GM18873 (cell line): ENCODE measurements around the gene CMIP.

ENCODE experiments used
- ATAC-seq: cut with Tn5 transposase; IDR thresholded peaks from one replicate; pipeline ENCODE4 v1.9.1; 2021; ENCODE audit warnings: mild to moderate bottlenecking, moderate library complexity, moderate number of reproducible peaks; ENCODE audit not compliant: unreplicated experiment, low FRiP score

CMIP gene

GRCh38 chr16:81544700-81545271 lies 100.2 kb downstream of the CMIP start:
- no peak for ATAC-seq

GRCh38 chr16:81545470-81546250 lies 101.1 kb downstream of the CMIP start:
- ATAC-seq = no peak

GRCh38 chr16:81546781-81547180 lies 102.2 kb downstream of the CMIP start:
- no peak for ATAC-seq

GRCh38 chr16:81547194-81547938 lies 102.8 kb downstream of the CMIP start:
- ATAC-seq = no peak

GRCh38 chr16:81547939-81548216 lies 103.3 kb downstream of the CMIP start:
- ATAC-seq = no peak

- ATAC-seq = no peak
These were observed 103.9 kb downstream of the CMIP start for GRCh38 chr16:81548551-81548875.

GRCh38 chr16:81548876-81549546 lies 104.4 kb downstream of the CMIP start:
- ATAC-seq = no peak

GRCh38 chr16:81549547-81550431 lies 105.2 kb downstream of the CMIP start:
- ATAC-seq = no peak

- ATAC-seq = no peak
These were observed 105.8 kb downstream of the CMIP start for GRCh38 chr16:81550432-81550808.

GRCh38 chr16:81551151-81551808 lies 106.7 kb downstream of the CMIP start:
- ATAC-seq = no peak

- ATAC-seq = no peak
These were observed 107.3 kb downstream of the CMIP start for GRCh38 chr16:81551821-81552304.

- no peak for ATAC-seq
These were observed 108.1 kb downstream of the CMIP start for GRCh38 chr16:81552743-81553079.

- ATAC-seq = no peak
These were observed 108.6 kb downstream of the CMIP start for GRCh38 chr16:81553080-81553813.

- no peak for ATAC-seq
These were observed 109.4 kb downstream of the CMIP start for GRCh38 chr16:81553814-81554675.

GRCh38 chr16:81554979-81555378 lies 110.4 kb downstream of the CMIP start:
- ATAC-seq = no peak

GRCh38 chr16:81555660-81556059 lies 111.1 kb downstream of the CMIP start:
- ATAC-seq = no peak

GRCh38 chr16:81556715-81557284 lies 112.2 kb downstream of the CMIP start:
- no peak for ATAC-seq

GRCh38 chr16:81558077-81558443 lies 113.5 kb downstream of the CMIP start:
- ATAC-seq = no peak
